HG03060 (cell line): ENCODE measurements around the gene DNASE1.
"Not testable (repeated sequence)": the region's sequence is repeated elsewhere in the genome, so short reads cannot be mapped to it uniquely, and the experiment has no call there.

Source experiments
- ATAC-seq: cut with Tn5 transposase; IDR thresholded peaks from one replicate; pipeline ENCODE4 v1.9.1; 2021; ENCODE audit warnings: low read depth, moderate number of reproducible peaks; ENCODE audit not compliant: unreplicated experiment

The DNASE1 gene

DNA sequence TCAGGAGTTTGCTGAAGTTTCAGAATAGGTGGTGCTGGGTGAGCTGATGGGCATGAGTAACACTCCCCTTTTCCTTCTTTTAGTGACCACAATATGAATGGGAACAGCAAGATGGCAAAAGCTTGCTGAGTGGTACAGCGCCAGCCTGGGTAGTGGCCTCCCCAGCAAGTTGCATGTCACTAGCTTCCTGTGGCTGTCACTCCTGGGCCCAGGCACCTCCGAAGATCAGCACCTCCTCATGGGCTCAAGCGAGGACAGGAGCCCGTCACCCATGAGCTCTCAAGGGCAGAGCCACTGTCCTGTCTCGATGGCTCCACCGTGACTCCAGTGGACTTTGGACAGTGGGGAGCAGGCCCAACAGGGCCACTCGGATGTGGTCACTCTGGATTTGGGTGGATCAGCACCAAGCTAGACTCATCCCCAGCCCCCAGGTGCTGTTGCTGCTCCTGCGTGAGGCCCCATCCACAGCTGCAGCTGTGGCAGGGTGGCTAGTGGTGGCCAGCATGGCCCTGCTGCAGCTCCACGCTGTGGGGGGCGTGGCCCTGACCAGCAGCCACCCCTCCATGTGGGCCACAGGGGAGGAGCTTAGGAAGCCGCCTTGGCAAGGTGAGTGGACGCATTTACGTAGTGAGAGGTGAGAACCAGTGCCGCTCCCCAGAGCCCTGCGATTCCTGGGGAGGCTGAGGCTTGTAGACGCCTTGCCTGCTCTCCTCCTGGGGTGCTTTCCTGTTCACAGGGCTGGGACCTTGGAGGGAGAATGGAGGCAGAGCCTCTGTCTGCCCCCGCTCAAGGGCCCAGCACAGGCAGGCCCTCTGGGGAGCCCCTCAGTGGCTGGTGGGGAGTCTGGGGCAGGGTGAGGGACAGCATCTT lies 13.6 kb upstream of the DNASE1 start:
- ATAC-seq: no peak

DNA sequence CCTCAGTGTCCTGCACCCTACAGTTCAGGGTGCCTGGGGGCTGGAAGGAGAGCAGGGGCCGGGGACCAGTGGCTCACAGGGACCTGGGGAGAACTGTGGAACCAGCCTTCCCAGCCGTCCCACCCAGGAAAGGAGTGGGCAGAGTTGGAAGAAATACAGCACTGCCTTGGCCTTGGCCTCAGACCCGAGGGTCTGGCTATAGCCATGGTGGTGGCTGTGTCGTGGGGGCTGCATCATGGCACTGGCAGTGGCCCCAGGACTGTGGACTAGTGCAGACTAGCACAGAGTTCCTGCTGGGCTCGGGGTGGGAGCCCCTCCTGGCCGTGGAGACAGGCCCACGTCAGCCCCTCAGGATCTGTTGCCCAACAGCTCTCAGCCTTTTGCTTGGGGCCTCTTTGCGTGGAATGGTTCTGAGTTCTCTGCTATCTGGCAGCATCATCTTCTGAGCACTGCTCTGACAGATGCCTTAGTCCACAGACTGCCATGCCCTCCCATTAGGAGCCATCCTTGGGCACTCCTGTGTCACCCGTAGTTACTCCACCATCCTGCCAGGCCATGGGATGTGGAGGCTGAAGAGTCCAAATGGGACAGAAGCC lies 12.6 kb upstream of the DNASE1 start:
- ATAC-seq: no peak

DNA sequence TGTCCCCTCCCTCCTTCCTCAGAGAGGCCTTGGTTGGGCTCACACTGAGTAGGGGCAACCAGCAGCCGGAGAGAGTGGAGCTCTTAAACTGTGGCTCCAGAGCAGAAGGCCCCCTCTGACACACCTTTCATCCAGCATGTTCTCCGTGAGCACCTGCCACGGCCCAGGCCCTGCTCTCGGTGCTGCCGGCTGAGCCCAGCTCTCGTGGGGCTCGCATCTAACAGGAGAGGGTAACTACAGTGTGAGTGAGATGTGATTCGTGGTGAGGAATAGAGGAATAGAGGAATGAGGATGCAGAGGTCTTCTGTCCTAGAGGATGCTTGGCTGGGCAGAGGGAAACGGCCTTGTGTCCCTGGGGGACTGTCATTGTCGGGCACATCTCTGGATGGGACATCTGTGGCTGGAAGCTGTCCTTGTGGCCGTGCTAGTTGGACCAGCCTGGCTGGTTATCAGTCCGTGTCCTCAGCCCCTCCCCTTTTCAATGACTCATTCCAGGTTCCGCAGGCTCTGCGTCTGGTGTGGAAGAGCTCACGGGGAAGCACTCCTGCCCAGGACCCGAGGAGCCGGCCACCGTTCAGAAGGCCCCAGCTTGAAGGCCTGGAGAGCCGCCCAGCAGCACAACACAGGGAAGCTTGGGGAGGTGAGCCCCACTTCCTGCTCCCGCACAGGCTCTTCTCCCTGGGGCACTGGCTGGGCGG lies 11.9 kb upstream of the DNASE1 start:
- ATAC-seq: no peak

DNA sequence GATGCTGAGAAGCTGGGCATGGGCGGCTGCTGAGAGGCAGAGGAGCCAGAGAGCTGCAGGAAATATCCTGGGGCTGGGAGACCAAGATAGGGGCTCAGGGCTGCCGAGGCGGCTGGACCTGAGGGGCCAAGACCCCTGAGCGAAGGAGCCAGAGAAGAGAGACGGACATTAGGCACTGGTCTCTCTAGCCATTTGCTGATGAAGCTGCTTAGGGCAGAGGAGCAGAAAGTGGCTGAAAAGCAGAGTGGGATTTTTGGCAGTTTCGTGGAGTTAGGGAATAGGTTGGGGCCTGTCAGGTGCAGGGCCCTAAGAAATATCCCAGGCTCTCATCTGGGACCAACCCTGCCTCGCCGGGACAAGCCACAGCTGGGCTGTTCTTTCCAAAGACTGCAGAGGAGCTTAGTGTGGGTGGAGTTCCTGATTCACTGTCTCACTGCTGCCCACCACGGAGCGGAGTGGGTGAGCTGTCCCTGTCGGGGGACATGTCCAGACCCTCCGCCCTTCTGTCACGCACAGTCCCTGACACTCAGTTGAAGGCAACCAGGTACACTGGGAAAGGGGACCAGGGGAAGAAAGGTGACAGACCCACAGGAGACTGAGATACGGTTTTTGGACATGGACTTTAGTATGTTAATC lies 11.3 kb upstream of the DNASE1 start:
- ATAC-seq: no peak

DNA sequence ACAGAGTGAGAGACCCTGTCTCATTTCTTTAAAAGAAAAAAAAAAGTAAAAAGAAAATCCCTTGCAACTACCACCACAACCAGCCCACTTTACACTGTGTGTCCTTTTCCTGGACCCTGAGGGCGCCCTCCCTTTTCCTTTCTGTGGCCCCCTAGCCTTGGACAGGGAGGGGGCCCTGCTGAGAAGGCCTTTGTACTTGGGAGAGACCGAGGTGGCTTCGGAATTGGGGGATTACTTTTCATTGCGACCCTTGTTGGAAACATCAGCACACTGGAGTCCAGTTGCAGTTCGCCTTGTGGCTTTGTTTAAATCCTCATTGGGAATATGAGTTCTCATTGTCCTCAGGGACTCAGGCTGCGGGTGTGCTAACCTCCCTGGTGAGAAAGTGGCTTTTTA lies 9.4 kb upstream of the DNASE1 start:
- no peak for ATAC-seq

DNA sequence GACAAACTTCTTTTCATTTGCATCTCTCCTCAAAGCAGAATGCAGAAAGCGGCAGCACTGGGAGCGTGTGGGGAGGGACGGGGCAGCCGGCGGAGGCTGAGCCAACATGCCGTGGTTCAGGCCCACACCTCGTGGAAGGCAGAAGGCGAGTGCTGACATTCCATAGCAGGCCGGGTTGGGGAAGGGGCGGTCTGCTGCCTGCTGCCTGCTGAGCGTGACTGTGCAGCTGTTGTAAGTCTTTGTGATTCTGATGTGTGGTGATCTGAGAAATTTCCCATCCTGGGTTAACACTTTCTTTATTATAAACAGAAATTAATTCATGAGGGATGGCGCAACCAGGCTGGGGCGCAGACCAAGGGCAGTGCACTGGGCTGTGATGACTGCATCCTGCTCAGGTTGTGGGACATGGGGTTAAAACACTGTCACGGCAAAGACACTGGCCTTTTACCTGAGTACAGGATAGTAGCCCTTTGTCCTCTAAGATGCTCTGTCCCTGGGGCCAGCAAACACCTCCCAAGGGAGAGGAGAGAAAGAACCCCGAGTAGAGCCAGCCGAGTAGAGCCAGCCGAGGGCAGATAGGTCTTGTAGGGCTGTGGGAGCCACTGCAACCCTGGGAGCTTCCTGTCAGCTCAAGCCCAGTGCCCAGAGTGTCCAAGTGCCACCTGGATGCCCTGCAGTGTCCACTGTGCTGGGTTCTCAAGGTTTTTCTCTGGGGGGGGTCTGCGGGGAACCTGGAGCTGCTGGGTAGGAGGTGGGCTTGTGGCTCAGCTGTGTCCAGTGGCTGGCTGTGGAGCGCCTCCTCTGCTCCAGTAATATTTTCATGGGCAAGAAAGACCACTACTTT lies 8.8 kb upstream of the DNASE1 start:
- no peak for ATAC-seq

DNA sequence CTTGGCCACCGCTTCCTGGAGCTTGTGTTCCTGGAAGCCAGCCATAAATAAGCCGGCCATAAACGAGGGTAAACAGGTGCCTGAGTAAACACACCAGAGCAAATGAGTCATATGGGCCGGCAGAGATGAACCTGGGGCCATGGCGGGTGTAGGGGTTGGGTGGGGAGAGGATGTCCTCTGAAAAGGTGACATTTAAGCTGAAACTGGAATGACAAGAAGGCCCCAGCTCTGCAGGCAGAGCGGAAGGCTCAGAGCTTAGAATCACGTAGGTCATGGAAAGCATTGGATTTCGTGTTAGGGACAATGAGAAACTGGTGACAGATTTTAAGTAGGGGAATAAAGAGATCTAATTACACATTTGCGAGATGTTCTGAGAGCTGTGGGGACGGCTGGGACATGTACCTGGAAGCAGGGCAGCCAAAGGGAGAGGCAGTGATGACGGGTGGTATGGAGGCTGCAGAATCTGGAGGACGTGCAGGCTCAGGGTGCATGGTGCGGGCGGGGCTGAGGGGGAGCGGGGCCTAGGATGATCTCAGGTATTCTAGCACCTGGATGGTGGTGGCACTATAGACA lies 8.1 kb upstream of the DNASE1 start:
- no peak for ATAC-seq

DNA sequence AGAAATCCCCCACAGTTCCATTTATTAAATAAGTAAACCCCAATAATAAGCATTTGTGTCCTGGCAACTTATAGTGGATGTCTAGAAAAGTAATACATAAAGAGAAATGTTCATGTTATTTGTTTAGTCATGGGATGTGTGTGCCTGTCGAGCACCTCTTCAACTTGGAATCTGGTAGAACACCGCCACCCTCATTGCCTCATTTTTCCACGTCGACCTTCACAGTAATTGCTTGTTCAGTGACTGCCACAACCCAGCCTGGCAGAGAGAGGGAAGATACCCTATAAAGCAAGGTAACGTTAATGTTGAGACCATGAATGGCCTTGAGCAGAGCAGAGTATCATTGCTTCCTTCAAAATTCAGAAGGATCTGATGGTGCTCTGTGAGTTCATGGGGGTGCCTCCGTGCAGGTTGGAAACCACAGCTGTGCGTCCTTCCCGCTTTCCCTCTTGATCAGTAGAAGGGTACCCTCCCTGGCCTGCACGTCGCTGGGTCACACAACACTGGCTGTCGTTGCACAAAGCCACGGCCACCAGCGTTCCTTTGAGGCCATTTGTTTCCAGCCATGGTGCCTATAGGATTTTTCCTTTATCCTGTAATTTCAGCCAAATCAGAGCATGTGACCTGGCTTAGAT lies 3.7 kb upstream of the DNASE1 start:
- no peak for ATAC-seq

DNA sequence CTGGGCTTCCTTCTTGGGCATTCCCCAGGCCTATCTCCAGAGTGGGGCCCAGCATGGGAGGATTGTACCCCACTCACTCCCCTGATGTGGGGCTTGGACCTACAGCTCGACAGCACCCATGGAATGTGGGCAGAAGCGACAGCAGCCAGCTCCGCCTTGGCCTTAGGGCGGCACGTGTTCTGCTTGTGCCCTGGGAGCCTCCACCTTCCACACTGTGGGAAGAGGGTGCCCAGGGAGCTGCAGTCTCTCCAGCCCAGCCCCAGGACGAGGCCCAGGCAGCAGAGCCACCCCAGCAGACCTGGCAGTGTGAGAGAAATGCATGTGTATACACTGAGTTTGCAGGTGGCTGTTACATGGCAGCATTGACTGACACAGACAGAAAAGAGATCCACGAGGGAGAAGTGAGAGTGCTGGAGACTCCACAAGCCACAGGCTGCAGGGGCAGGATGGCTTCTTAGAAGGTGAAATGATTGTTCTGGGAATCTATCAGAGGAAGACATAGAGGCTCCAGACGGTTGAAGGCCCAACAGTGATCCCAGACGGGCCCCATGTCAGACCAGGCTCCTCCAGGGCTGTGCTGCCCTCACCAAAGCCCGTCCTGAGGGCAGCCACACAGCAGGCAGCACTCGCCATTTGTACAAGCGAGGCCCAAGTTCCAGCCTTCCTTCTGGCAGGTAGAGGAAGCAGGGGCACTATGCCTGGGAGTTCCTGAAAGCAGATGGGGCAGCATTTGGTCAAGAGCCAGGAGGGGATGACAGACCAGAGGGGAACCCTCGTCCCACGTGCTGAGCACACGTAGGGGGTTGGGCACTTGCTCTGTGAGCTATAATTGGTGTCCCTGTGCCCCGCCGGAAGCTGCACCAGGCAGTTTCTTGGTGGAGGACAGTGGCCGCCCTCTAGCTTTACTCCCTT lies 2.8 kb upstream of the DNASE1 start:
- no peak for ATAC-seq

DNA sequence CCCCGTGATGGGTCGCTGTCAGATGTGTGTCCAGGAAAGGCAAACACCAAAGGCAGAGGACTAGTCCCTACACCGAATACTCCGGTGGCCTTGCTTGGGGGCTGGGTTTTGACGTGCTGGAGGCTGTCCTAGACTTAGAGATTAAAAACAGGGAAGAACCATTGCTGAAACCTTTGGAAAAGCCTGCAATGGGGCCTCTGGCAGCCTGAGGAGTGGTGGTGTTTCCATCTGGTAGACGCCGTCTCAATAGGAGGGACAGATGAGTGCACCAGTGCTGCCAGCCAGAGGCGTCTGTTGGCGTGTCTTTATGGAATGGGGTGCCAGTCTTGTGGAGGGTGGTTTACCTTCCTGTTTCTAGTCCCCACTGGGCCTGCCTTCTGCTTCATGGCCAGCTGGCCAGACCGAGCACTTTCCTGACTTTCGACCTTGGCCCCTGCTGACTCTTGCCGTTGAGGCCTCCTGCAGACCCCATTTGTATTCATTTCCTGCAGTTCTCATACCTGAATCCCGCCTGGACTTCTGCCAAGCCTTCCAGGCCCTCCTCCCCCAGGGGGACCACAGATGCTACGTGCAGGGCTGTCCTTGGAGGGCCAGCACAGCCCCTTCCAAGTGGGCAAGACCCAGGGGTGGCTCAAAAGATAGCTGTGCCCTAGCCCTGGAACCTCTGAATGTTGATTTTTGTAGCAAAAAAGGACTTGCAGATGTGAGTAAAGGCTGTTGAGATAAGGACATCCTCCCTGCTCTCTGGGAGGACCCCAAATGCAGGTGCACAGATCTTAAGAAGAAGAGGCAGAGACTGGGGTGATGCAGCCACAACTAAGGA lies 1.9 kb upstream of the DNASE1 start:
- ATAC-seq: no peak

DNA sequence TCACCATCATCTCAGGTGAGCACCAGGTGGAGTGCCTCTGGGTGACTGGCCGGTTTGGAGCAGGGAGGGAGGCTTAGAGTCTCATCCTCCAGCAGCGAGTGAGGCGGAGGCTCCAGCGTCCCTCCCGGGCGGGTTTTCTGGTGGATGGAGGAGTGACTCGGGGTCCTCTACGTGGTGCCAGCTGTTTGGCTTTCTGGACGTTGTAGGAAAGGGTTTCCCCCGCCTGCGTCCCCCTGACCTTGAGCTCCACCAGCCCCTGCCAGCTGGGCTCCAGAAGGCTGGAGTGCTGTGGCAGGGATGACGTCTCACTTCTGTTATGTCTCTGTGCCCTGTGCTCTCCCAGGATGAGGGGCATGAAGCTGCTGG lies 522 bp downstream of the DNASE1 start:
- no peak for ATAC-seq

DNA sequence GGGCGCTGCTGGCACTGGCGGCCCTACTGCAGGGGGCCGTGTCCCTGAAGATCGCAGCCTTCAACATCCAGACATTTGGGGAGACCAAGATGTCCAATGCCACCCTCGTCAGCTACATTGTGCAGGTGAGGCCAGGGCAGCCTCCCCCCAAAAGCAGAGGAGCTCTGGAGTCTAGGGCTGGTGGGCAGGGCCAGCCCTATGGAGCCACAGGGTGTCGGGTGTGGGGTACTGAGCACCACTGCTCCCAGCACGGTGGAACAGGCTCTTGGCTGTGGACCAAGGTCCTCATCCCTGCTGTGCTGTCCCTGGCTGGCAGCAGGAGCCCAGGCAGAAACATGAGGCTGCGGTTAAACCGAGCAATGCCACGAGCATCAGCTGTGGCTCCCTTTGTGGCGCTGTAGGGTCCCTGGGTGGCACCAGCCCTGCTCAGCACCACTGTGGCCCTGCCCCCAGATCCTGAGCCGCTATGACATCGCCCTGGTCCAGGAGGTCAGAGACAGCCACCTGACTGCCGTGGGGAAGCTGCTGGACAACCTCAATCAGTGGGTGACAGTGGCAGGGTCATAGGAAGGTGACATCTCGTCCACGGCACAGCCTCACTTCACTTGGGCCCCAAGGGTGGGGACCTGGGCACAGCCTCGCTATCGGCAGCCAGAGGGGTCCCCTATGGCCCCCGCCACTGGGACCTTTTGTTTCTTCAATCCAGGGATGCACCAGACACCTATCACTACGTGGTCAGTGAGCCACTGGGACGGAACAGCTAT lies 1.1 kb downstream of the DNASE1 start:
- no peak for ATAC-seq

DNA sequence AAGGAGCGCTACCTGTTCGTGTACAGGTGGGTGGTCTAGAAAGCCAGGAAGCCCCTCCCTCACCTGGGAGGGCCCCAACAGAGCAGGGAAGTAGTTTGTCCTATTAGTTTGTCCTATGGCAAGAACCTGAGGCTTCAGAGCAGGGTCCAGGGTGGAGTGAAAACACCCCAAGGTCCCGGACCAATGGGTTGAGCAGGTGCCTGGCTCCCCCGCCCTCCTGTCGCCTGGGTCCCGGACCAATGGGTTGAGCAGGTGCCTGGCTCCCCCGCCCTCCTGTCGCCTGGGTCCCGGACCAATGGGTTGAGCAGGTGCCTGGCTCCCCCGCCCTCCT lies 1.6 kb downstream of the DNASE1 start:
- not testable (repeated sequence) for ATAC-seq

DNA sequence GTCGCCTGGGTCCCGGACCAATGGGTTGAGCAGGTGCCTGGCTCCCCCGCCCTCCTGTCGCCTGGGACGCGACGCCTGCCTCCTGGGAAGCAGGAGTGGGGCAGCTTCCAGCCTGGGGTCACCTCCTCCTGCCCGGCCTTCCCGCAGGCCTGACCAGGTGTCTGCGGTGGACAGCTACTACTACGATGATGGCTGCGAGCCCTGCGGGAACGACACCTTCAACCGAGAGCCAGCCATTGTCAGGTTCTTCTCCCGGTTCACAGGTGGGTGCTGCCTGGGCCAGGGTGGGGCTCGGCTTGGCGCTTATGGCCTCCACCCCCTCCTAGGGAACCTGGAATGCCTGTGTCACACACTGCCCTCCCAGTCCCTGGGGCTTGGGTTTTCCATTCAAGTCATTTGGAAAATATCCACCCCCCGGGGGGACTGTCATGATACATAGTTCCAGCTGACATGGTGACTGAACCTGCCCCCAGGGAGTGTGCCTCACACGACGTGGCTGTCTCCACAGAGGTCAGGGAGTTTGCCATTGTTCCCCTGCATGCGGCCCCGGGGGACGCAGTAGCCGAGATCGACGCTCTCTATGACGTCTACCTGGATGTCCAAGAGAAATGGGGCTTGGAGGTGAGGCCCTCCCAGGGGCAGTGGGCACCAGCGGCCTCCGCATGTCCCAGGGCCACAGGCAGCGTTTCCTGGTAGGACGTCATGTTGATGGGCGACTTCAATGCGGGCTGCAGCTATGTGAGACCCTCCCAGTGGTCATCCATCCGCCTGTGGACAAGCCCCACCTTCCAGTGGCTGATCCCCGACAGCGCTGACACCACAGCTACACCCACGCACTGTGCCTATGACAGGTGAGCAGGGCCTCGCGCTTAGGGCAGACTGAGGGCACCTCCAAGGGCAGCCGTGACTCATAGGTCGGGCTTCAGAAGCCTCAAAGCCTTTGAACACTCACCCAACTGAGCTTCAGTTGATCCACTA lies 2.3 kb downstream of the DNASE1 start:
- no peak for ATAC-seq

DNA sequence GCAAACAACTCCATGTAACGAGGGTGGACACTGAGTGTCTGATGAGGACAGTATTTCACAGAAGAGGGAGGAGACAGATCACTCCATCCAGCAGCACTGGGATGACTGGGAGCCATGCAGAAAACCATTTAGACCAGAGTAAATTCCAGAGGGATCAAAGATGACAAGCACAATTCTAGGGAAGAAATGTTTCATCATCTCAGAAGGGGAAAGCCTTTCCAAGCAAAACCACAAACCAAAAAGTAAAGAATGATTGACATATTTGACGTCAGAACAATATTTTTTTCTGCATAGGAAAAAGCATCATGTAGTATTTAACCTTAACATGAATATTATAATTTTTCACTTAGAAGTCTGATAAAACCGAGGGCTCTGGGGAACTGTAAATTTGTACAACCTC lies 4.8 kb downstream of the DNASE1 start:
- ATAC-seq: no peak

DNA sequence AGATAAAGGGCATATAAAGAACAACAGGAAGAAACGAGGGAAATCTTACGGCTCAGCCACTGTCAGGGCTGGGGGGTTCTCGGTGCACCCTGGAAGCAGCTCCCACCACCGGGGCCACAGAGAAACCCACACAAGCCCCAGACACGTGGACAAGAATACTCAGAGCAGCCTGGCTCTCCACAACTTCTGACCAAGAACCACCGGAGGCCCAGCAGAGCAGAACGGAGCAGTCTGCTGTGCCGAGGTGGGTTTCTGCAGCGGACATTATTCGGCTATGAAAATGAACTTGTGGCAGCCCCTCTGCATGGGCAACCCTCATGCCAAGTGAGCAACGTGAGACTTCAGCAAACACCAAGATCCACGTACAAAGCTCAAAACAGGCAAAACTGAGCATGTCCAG lies 6.8 kb downstream of the DNASE1 start:
- ATAC-seq: no peak
